Psoas muscle (tissue), 8 donors: ENCODE measurements around the gene UBE2E1. TPM values are rescaled to one million over a fixed set of nuclear protein-coding genes. Genes with fewer than 3 reads are reported as not detected.

Experiments
- ATAC-seq, 4 donors: fragments of 200-7000 bp; cut with Tn5 transposase; one replicate each; pipeline ENCODE4 v1.9.1; 2020; ENCODE audit warnings: moderate library complexity in 3 of 4, mild to moderate bottlenecking in 2 of 4
- DNase-seq, 2 donors: peaks; one replicate each; pipeline ENCODE4 v3.0.0-alpha.2; 2020
- H3K27ac ChIP-seq: fragments of 200-600 bp; one replicate; pipeline ENCODE4 v1.8.0; 2022
- H3K27me3 ChIP-seq, 3 donors: fragments of 200-600 bp in 1 of 3; one replicate each; pipeline versions ENCODE4 v1.6.1 to v1.8.0; 2013 to 2022; ENCODE audit warnings: low read length in 2 of 3, mild to moderate bottlenecking in 2 of 3, moderate library complexity in 1 of 3; ENCODE audit not compliant: insufficient read depth in 3 of 3
- H3K36me3 ChIP-seq, 2 donors: fragments of 200-600 bp in 1 of 2; one replicate each; pipeline versions ENCODE4 v1.6.1 to v1.8.0; 2013 to 2022; ENCODE audit warnings: low read depth in 1 of 2, mild to moderate bottlenecking in 1 of 2, moderate library complexity in 1 of 2; ENCODE audit not compliant: insufficient read depth in 1 of 2
- H3K4me1 ChIP-seq: fragments of 200-600 bp; one replicate; pipeline ENCODE4 v1.8.0; 2022
- H3K4me3 ChIP-seq: fragments of 200-600 bp; one replicate; pipeline ENCODE4 v1.8.0; 2022; ENCODE audit warnings: mild to moderate bottlenecking
- H3K9me3 ChIP-seq: fragments of 200-600 bp; one replicate; pipeline ENCODE4 v1.8.0; 2022
- WGBS, 3 donors: extraction: QIAGEN DNeasy Blood & Tissue Kit; methylation state at CpG; one replicate each; pipeline versions ENCODE4 v1.1.6 to v1.1.7; 2013; 5-methylcytosine and 5-hydroxymethylcytosine counted together
- intact Hi-C, 2 donors: fragments of 100-400 bp; cut with DNase I; formaldehyde crosslinking; loops; one replicate each; pipeline versions ENCODE4 v1.11.0 to v1.14.2; 2022
- polyA plus RNA-seq, 3 donors: library from polyadenylated mRNA; stranded (reverse); fragments of 200-250 nt; gene quantifications; one replicate each; pipeline ENCODE4 v1.2.3, GENCODE V29; 2013
- total RNA-seq, 4 donors: library from RNA; stranded (reverse); fragmentation: NEBNext Ultra II Directional in 2 of 4; extraction: Animal tissue kit (Norgen Biotek cat#: 25700) in 2 of 4; gene quantifications; one replicate each; pipeline versions ENCODE4 v1.2.1 to v1.2.4, GENCODE V29; 2021 to 2023
- TF ChIP-seq, protein P1 (sequence below): fragments of 200-600 bp; IDR thresholded peaks from one replicate; pipeline ENCODE4 v1.8.0; 2022; ENCODE audit warnings: antibody characterized with exemption
- donor health status: healthy with polysubstance abuse.
- donor health status: DM: no; HTN: no; CAD: no; lungs with moderate emphysema.
- donor health status: Bipolar disorder and iron deficiency.
- donor health status: healthy.
- donor health status: DM: yes; HTN: yes; CAD: no.
- donor health status: DM: no; HTN: no; CAD: no.
- donor health status: DM: no; HTN: no; CAD: no.
- donor health status: DM: yes; HTN: yes; CAD: no.

Gene UBE2E1
- total and polyA plus RNA-seq, 7 donors: 54.1 to 112 (median 85.9) TPM

DNA sequence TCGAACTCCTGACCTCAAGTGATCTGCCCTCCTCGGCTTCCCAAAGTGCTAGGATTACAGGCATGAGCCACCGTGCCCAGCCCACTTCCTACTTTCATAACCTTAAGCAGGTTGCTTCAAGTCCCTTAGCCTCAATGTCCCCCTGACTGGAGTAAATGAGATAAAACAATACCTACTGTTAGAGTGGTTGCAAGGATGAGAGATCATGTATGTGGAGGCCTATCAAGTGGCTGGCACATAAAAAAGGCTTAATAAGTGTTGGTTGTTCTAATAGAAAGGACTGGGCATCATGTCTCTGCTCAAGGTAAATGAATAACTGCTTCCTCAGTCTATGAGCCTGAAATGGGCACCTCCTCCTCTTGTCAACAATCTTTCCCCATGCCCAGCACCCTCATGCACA lies 25.9 kb upstream of the UBE2E1 start:
- 85 to 88% (median 87%) methylated on average over 3 of the region's 3 CpGs for WGBS, 3 donors

DNA sequence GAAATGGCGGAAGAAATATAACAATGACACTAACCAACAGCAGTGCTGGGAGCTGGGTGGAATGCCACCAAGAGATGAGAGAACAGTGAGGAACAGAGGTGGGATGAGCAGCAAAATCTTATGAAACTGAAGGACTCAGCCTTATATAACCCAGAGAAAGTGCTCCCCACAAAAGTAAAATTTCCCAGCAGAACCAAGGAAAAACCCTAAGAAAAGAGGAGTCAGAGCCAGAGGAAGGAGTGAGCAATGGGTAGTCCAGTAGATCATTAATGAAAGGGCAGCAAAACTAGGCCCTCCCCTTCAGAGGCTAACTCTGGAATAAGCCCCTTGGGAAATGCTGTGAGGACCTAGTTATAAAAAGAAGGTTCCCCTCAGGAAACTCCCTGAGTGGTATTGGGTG lies 24.7 kb upstream of the UBE2E1 start:
- DNase-seq (no peak), ATAC-seq (no peak)
- peaks cover 10% of the 10 kb centered on the region for H3K4me1 ChIP-seq
- H3K9me3 ChIP-seq: no peaks in the 10 kb centered on the region
- no peaks in the 10 kb centered on the region for H3K36me3 ChIP-seq
- intact Hi-C loops: no loop called here
- H3K4me3 ChIP-seq: no peak overlapping the region
- H3K27me3 ChIP-seq: no peaks in the 10 kb centered on the region
- 58 to 100% (median 97%) methylated on average over 1 of the region's 1 CpG for WGBS, 3 donors
- no peak overlapping the region for H3K27ac ChIP-seq
- TF ChIP-seq, protein P1, sequence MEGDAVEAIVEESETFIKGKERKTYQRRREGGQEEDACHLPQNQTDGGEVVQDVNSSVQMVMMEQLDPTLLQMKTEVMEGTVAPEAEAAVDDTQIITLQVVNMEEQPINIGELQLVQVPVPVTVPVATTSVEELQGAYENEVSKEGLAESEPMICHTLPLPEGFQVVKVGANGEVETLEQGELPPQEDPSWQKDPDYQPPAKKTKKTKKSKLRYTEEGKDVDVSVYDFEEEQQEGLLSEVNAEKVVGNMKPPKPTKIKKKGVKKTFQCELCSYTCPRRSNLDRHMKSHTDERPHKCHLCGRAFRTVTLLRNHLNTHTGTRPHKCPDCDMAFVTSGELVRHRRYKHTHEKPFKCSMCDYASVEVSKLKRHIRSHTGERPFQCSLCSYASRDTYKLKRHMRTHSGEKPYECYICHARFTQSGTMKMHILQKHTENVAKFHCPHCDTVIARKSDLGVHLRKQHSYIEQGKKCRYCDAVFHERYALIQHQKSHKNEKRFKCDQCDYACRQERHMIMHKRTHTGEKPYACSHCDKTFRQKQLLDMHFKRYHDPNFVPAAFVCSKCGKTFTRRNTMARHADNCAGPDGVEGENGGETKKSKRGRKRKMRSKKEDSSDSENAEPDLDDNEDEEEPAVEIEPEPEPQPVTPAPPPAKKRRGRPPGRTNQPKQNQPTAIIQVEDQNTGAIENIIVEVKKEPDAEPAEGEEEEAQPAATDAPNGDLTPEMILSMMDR: no peak

More for the DNA sequence above, 25.9 kb upstream of the UBE2E1 start:
- Histone ChIP-seq H3K27me3 (no peaks in the 10 kb centered on the region), H3K27ac (no peak overlapping the region), H3K9me3 (no peaks in the 10 kb centered on the region), H3K4me1 (peaks cover 10% of the 10 kb centered on the region), H3K36me3 (no peaks in the 10 kb centered on the region), H3K4me3 (no peak overlapping the region)
- DNase-seq (no peak), ATAC-seq (no peak)
- TF ChIP-seq, protein P1: no peak
- intact Hi-C loops: no loop called here

DNA sequence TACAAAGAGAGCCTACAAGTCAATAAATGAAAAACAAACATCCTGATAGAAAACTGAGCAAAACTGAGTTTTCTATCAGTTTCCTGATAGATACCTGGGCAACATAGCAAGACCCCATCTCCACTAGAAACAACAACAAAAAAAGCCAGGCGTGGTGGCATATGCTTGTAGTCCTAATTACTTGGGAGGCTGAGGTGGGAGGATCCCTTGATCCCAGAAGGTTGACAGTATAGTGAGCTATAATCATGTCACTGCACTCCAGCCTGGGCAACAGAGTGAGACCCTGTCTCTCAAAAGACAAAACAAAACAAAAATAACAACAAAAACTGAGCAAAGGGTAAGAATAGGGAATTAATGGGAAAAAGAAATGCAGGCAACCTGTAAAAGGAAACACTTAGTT lies 23.9 kb upstream of the UBE2E1 start:
- Histone ChIP-seq H3K9me3 (no peaks in the 10 kb centered on the region), H3K4me3 (no peak overlapping the region), H3K4me1 (peaks cover 2% of the 10 kb centered on the region), H3K27me3 (no peaks in the 10 kb centered on the region), H3K27ac (no peak overlapping the region), H3K36me3 (no peaks in the 10 kb centered on the region)
- TF ChIP-seq, protein P1: no peak
- intact Hi-C loops: no loop called here
- WGBS, 3 donors: 92 to 100% (median 100%) methylated on average over 1 of the region's 1 CpG
- ATAC-seq: no peak
- DNase-seq: no peak

DNA sequence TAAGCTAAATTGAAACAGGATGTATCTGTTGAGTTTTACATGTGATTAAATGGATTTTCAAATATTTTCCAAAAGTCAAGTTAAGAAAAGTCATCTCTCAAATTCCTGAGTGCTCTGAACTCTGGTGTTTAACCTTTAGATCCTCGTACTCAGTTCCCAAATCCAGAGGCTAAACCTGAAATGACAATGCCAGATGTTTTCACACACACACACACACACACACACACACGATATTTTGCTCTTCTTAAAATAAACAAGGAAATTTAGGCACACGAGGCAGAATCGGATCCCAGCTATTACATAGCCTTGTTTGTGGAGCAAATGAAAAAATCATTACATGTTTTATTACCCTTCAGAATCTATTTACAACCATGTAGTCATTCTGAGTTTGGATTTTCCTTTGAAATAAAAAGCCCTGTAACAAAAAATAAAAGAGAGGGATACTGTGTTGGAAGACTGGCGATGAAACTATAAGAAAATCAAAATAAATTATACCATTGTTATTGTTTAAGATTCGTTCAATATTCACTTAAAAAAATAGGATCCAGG lies 20.6 kb upstream of the UBE2E1 start:
- WGBS, 3 donors: 30 to 39% (median 34%) methylated on average over 6 of the region's 6 CpGs
- DNase-seq: no peak
- Histone ChIP-seq H3K36me3 (no peaks in the 10 kb centered on the region), H3K4me1 (no peaks in the 10 kb centered on the region), H3K27me3 (no peaks in the 10 kb centered on the region), H3K4me3 (no peak overlapping the region), H3K9me3 (no peaks in the 10 kb centered on the region), H3K27ac (no peak overlapping the region)
- ATAC-seq: no peak
- TF ChIP-seq, protein P1: no peak
- intact Hi-C loops: no loop called here

DNA sequence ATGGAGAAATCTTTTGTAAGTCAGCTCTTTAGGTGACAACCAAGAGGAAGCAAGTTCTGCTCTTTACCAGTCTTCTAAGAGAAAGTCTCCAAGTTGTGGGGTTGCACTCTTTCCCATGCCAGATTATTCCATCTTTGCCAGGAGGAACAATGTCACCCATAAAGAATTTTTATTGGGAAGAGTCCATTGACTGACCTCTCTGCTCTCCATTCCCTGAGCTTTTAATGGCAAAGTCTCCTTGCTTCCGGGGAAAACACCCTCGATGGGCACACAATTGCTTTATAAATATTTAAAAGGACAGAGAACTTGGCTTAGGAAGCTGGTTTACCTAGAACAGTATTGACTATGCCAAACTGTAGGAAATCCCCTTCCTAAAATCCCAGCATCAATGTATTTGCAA lies 19.9 kb upstream of the UBE2E1 start:
- no peaks in the 10 kb centered on the region for H3K27me3 ChIP-seq
- intact Hi-C loops: no loop called here
- DNase-seq (no peak), ATAC-seq (no peak)
- no peak overlapping the region for H3K4me3 ChIP-seq
- no peaks in the 10 kb centered on the region for H3K4me1 ChIP-seq
- WGBS, 3 donors: 27 to 48% (median 45%) methylated on average over 2 of the region's 2 CpGs
- H3K27ac ChIP-seq: no peak overlapping the region
- no peaks in the 10 kb centered on the region for H3K9me3 ChIP-seq
- TF ChIP-seq, protein P1: no peak
- no peaks in the 10 kb centered on the region for H3K36me3 ChIP-seq
